Activated CD8-positive, alpha-beta memory T cell treated with anti-CD3 and anti-CD28 coated beads, Interleukin-2, amount 50 U/mL, for 4 hours (primary cell): ENCODE results near the gene YIPF4.
"Not testable (repeated sequence)": the region's sequence is repeated elsewhere in the genome, so short reads cannot be mapped to it uniquely, and the experiment has no call there.

Experiments
- DNase-seq: peaks from one replicate; pipeline ENCODE4 v3.0.0-alpha.2; 2020

Gene YIPF4

DNA sequence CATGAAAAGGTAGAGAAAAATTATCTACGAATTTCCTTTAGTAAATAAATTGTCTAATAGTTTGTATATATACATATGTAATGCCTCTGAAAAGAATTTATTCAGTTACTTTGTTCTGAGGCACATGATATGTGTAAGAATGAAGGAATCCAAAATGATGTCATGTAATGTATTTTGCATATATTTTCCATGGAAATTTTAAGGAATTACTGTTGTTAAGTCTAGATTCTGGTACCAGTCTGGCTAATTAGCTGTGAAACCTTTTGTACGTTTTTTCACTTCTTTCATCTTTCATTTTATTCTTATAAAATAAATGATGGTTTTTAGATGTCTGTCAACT is 12.3 kb downstream of the YIPF4 start:
- no peak for DNase-seq

DNA sequence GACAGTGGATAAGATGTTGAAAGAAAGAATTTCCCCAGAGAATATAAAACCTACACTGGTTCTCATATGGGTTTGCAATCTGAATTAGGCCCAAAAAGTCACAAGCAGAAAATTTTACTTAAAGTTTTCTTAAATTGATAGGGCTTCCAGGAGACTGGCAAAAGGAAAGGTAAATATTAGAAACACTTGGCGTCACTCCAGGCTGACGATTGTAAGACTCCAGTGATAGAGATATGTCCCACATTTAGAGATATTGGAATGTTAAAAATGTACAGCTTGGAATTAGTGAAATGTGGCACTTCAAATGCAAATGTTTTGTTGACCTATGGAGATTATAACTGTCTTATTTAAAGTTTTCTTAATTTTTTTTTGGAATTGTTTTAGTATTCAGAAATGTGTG is 14.0 kb downstream of the YIPF4 start:
- DNase-seq = no peak

DNA sequence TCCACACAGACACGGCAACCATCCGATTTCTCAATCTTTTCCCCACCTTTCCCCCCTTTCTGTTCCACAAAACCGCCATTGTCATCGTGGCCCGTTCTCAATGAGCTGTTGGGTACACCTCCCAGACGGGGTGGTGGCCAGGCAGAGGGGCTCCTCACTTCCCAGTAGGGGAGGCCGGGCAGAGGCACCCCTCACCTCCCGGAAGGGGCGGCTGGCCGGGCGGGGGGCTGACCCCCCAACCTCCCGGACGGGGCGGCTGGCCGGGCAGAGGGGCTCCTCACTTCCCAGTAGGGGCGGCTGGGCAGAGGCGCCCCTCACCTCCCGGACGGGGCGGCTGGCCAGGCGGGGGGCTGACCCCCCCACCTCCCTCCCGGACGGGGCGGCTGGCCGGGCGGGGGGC is 15.8 kb downstream of the YIPF4 start:
- DNase-seq = not testable (repeated sequence)

DNA sequence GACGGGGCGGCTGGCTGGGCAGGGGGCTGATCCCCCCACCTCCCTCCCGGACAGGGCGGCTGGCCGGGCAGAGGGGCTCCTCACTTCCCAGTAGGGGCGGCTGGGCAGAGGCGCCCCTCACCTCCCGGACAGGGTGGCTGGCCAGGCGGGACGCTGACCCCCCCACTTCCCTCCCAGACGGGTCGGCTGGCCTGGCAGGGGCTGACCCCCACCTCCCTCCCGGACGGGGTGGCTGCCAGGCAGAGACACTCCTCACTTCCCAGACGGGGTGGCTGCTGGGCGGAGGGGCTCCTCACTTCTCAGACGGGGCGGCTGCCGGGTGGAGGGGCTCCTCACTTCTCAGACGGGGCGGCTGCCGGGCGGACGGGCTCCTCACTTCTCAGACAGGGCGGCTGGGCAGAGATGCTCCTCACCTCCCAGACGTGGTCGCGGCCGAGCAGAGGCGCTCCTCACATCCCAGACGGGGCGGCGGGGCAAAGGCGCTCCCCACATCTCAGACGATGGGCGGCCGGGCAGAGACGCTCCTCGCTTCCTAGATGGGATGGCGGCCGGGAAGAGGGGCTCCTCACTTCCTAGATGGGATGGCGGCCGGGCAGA is 16.4 kb downstream of the YIPF4 start:
- not testable (repeated sequence) for DNase-seq

DNA sequence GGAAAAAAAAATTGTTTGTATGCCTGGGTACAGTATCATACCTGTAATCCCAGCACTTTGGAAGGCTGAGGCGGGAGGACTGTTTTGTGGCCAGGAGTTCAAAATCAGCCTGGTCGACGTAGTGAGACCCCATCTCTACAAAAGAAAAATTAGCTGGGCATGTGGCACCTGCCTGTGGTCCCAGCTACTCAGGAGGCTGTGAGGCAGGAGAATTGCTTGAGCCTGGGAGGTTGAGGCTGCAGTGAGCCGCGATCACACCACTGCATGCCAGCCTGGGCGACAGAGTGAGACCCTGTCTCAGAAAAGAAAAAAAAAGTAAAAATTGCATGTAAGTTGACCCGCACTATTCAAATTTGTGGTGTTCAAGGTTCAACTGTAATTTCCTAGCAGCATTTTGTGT is 32.9 kb downstream of the YIPF4 start:
- no peak for DNase-seq

DNA sequence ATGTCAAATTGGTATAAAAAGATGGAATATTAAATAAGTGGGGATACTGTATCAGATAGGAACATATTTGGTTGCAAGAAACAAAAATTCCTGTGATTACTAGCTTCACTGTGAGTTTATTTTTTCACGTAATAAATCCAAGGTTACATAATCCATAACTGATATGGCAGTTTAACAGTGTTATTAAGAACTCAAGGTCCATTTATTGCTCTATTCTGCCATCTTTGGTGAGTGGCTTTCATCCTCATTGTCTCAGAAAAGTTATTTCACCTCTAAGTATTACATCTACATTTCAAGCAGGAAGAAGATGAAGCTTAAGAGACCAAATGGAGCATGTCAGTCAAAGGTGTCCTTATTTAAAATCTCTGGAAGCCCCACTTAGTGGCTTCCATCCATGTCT is 37.2 kb downstream of the YIPF4 start:
- no peak for DNase-seq

DNA sequence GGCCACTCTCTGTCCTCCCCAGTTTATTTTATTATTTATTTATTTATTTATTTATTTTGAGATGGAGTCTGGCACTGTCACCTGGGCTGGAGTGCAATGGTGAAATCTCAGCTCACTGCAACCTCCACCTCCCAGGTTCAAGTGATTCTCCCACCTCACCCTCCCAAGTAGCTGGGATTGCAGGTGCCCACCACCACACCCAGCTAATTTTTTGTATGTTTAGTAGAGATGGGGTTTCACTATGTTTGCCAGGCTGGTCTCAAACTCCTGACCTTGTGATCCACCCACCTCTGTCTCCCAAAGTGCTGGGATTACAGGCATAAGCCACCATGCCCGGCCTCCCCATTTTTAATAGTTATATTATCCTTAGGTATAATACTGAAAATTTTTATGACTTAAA is 51.0 kb downstream of the YIPF4 start:
- not testable (repeated sequence) for DNase-seq

DNA sequence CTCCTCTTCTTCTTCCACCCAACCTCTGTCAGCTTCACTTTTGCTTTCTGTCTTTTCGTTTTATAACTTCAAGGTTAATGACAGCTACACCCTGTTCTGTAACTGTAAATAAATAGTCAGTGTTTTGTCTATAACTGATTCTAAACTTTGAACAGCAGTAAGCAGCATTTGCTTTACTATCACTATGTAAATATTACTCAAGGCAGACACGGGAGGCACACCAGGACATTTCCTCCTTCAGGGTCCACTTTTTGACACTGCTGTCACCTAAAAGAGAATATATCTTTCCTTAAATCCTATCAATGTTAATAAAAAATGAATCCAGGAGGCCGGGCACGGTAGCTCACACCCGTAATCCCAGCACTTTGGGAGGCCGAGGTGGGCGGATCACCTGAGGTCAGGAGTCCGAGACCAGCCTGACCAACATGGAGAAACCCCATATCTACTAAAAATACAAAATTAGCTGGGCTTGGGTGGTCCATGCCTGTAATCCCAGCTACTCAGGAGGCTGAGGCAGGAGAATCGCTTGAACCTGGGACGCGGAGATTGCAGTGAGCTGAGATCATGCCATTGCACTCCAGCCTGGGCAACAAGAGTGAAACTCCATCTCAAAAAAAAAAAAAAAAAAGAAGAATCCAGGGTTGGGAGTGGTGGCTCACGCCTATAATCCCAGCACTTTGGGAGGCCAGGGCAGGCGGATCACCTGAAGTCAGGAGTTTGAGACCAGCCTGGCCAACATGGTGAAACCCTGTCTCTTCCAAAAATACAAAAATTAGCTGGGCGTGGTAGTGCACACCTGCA is 51.7 kb downstream of the YIPF4 start:
- not testable (repeated sequence) for DNase-seq

DNA sequence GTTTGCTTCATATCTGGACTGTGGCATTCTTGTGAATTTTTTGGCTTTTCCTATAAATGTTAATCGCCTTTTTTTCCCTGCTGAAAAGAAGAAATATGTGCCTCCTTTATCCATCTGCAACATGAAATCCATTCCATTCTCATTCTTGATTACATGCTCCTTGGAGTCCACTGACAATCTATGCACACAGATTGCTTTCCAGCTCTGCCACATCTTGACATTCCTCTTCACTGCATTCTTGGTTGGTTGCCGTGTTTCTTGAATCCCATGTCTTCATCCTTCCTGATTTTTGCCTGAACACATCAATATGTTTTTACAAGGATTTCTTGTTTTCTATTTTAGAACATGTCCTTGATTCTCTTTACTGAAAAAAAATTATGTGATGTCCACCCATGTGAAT is 52.4 kb downstream of the YIPF4 start:
- DNase-seq = no peak

DNA sequence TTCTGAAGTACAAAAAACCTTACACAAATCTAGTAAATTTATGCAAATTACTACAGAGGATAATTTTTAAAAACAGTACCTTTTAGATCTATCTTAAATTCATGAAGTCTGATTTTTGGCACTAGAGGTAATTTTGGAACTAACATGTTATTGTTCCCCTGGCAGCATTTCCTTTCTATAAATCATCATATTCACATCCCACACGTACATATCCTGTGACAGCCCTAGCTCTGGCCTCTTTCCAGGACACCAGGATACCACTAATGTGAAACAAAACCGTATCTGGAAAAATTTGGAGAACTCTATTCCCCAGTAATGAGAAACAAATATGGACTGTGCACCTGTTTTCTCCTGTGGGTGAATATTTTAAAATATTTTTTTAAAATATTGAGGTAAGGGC is 65.1 kb downstream of the YIPF4 start:
- no peak for DNase-seq

DNA sequence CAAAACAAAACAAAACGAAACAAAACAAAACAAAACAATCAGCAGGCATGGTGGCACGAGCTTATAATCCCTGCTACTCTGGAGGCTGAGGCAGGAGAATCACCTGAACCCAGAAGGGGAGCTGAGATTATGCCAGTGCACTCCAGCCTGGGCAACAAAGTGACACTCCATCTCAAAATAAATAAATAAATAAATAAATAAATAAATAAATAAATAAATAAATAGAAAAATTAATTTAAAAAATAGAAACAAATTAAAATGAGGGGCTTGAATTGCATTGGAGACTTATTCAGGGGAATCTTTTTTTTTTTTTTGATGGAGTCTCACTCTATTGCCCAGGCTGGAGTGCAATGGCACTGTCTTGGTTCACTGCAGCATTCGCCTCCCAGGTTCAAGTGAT is 73.1 kb downstream of the YIPF4 start:
- DNase-seq = not testable (repeated sequence)

DNA sequence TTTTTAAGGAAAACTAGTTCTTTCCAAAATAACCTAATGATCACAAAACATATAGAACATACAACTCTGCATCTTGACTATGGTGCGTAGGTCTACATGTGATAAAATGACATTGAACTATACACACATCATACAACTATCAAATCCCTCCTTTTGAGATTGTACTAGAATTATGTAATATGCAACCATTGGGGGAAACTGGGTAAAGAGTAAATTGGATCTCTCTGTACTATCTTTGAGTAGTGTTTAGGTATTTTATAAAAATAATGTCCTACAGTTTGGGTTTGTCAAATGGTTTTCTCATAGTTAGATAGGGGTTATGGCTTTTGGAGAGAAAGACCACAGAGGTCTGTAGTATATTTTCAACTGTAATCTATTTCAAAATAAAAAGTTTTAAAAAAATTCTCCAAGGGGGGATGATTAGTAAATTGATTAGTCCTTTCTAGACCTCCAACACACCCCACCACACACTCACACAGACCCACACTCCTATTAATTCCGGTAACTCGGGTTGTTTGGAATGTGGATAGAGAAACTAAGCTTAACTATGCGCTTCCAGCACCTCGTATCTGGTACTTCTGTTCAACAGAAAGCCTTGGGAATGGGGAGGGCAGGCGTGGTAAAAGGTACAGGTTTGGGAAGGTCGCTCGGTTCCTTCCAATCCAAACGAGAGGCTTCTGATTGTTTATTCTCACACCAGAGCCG is 78.4 kb downstream of the YIPF4 start:
- DNase-seq = no peak

DNA sequence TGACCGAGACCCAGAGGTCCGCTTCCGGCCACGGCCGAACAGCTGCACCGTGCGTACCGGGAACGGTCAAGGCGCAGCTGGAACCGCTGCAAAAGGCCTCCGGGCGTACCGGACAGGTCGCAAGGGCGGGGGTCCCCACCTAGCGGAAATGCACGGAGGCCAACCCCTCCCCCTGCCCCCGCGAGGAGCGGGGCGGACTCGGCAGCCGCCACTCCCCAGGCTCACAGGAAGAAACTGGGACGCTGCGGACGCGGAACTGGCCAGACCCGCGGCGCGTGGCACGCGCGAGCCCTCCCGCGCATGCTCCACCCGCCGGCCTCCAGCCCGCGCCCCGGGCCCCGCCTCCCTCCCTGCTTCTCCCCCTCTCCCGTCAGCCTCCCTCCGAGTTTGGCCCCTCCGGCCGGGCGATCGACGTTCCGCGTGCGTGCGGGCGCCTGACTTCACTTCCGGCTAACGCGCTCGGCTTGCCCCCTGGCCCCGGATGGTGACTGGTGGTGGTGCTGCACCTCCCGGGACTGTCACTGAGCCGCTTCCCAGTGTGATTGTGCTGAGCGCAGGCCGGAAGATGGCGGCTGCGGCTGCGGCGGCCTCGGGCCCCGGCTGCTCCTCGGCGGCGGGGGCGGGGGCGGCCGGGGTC is 79.1 kb downstream of the YIPF4 start, which contains the start of gene BIRC6:
Gene BIRC6, plus strand, starts transcription at position 343 of the 637 bp plus-strand sequence. Its CDS starts 139 bp downstream, at position 482.
- peak; percentile 92 for DNase-seq

DNA sequence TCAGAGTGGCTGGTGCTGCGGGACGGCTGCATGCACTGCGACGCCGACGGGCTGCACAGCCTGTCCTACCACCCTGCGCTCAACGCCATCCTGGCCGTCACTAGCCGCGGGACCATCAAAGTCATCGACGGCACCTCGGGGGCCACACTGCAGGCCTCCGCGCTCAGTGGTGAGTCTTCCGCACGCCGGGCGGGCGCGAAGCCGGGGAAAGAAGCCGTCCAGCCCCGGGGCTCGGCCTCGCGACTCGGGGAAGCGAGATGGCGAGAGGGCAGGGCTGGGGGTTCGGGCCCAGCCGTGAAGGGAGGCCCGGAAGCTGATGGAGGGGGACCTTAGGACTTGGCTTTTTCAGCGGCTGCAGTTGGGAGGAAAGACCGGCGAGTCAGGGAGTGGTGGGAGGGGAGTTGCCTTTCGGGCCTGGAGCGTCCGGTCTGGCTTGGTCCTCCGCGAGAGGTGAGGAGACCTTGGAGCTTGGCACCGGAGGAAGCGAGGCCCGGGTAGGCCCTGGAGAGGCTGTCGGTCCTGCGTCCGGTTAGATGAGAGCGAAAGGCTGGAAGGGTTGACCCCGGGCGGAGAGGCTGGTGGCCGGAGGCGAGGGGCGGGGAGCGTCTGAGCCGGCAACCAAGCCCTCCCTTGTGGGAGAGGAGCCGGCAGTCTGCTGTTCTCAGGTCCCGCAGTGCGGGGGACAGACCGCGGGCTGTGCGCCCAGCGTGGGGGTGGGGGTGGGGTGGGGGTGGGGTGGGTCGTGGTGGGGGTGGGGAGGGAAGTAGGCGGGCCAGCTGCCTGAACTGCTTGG is 79.8 kb downstream of the YIPF4 start:
- DNase-seq = peak; percentile 30

DNA sequence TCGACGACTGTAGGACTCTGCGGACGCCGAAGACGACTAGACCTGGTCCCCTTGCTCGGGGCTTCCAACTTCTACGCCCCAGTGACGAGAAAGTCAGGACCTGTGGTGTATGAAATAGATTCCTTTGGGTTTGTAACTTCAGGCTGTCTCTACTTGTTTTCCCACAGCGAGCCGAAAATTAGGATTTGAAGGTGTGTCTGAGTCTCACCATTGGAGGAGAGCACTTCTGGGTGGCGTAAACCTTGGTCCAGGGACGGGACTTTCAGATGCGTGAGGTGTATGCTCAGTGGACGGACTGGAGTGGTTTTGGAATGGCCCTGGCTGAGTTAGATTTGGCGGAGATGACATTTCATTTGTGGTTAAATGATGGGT is 80.4 kb downstream of the YIPF4 start:
- DNase-seq = no peak

DNA sequence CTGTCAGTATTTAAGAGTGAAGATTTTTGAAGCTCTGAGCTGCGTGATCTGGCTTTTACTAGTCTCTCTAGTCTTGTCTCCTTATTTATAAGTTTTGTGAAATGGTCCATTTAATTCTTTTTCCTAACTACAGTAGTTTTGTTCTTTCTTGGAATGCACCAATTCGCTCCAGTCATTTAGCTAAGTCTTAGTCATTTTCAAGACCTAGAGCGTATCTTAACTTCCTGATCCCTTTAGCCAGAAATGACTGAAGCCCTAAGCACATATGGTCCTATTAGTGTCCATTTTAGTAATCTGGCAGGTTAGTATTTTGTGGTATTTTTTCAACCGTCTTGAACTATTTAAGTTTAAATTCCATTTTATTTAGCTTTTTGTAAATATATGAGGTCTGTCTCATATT is 82.7 kb downstream of the YIPF4 start:
- no peak for DNase-seq

DNA sequence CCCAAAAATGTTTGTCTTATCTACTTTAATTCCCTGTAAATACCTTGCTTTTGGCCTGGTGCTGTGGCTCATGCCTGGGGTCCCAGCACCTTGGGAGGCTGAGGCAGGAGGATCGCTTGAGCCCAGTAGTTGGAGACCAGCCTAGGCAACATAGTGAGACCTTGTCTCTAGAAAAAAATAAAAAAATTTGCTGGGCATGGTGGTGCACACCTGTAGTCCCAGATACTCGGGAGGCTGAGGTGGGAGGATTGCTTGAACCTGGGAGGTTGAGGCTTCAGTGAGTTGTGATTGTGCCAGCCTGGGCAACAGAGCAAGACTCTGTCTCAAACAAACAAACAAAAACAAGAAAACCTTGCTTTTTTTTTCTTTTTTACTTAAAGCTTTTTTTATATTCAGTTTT is 85.3 kb downstream of the YIPF4 start:
- not testable (repeated sequence) for DNase-seq

DNA sequence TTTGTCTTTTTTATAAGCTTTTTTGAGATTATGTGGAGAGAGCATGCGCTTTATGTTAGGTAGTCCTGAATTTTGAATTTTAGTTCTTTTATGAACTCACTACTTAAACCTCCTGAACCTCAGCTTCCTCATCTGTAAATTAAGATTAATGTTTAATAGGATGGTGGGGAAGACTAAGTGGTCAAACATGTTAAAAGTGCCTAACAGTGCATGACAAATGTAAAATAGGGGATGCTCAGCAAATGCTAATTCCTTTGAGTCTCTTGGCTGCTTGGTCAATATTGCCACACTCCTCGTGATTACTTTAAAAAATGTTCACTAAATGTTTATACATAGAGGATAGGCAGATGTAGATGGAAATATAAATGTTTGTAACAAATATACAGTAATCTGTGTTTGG is 85.9 kb downstream of the YIPF4 start:
- no peak for DNase-seq

DNA sequence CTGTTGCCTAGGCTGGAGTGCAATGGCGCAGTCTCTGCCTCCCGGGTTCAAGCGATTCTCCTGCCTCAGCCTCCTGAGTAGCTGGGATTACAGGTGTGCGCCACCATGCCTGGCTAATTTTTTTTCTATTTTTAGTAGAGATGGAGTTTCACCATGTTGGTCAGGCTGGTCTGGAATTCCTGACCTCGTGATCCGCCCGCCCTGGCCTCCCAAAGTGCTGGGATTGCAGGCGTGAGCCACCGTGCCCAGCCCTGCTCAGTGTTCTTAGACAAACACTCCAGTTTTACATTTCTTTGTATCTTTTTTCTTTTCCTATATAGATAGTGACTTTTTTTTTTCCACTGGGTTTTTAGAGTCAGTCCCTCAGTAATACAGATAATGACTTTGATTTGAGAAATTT is 86.6 kb downstream of the YIPF4 start:
- not testable (repeated sequence) for DNase-seq

DNA sequence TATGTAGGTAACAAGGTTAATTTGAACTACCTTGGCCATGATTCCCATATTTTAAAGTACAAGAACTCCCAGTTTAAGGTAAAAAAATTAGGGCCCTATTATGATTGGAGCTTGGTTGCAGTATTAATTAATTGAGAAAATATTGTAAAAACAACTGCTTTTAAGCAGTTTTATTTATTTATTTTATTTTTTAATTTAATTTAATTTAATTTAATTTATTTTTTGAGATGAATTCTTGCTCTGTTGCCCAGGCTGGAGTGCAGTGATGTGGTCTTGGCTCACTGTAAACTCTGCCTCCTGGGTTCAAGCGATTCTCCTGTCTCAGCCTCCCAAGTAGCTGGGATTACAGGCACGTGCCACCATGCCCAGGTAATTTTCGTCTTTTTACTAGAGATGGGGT is 88.0 kb downstream of the YIPF4 start:
- DNase-seq = not testable (repeated sequence)
